K562 (cell line): ENCODE results near the gene ST6GALNAC3.
"Not testable (repeated sequence)": the region's sequence is repeated elsewhere in the genome, so short reads cannot be mapped to it uniquely, and the experiment has no call there.

Experiments
- CBX3 ChIP-seq, 2 experiments: IDR thresholded peaks; 1 replicate in 1 of 2; 2 replicates in 1 of 2; pipeline ENCODE4 v1.6.1; 2012; ENCODE audit warnings: inconsistent platforms in 2 of 2, low read length in 2 of 2, borderline replicate concordance in 1 of 2, control low read depth in 1 of 2
- CEBPB ChIP-seq: fragments of 450-650 bp; IDR thresholded peaks from 2 replicates; pipeline ENCODE4 v1.6.1; 2016; ENCODE audit warnings: missing genetic modification characterization, missing compliant biosample characterization
- CTCF ChIP-seq, 3 experiments: IDR thresholded peaks in 2 of 3; conservative IDR thresholded peaks in 1 of 3; 2 replicates each; pipeline ENCODE4 v1.5.1; 2011 to 2012; ENCODE audit warnings: low read length in 3 of 3, mild to moderate bottlenecking in 3 of 3, control low read depth in 2 of 3, improper control_type of control experiment in 1 of 3, inconsistent platforms in 1 of 3, low read depth in 1 of 3, mixed read lengths in 1 of 3, moderate library complexity in 1 of 3; ENCODE audit not compliant: insufficient read depth in 2 of 3
- ETV5 ChIP-seq: sonication (generic); formaldehyde crosslinking; IDR thresholded peaks from 2 replicates; pipeline ENCODE4 v1.4.0; 2020; ENCODE audit warnings: low read depth, mild to moderate bottlenecking, missing genetic modification reagents
- EZH2 ChIP-seq: IDR thresholded peaks from 2 replicates; pipeline ENCODE4 v1.6.1; 2012; ENCODE audit warnings: low read depth, mild to moderate bottlenecking, inconsistent platforms, low read length, borderline replicate concordance
- MNT ChIP-seq, 2 experiments: fragments of 450-650 bp; conservative IDR thresholded peaks; 2 replicates each; pipeline ENCODE4 v1.6.1; 2017; ENCODE audit warnings: mild to moderate bottlenecking in 2 of 2, moderate library complexity in 2 of 2
- POLR2A ChIP-seq: fragments of 450-650 bp; conservative IDR thresholded peaks from 2 replicates; pipeline ENCODE4 v1.6.1; 2016
- SIN3A ChIP-seq, 2 experiments: fragments of 150-350 bp in 1 of 2; IDR thresholded peaks; 2 replicates each; pipeline ENCODE4 v1.6.1; 2011 to 2016; ENCODE audit warnings: borderline replicate concordance in 2 of 2, low read depth in 2 of 2, low read length in 2 of 2, mild to moderate bottlenecking in 2 of 2, moderate library complexity in 2 of 2; ENCODE audit not compliant: control insufficient read depth in 1 of 2
- SP2 ChIP-seq: IDR thresholded peaks from 2 replicates; pipeline ENCODE4 v1.6.1; 2011; ENCODE audit warnings: mild to moderate bottlenecking, low read depth, low read length, moderate library complexity; ENCODE audit not compliant: poor library complexity, severe bottlenecking; ENCODE audit errors: extremely low read depth
- YBX1 ChIP-seq: fragments of 450-650 bp; IDR thresholded peaks from 2 replicates; pipeline ENCODE4 v1.7.1; 2016; ENCODE audit warnings: mild to moderate bottlenecking

- not testable (repeated sequence) for TF ChIP-seq ETV5 (CRISPR knock-in tag); CTCF (IDR thresholded peaks at IDR 0.05 in 2 of 3, conservative IDR thresholded peaks at IDR 0.05 in 1 of 3; ENCODE audit: insufficient read depth in 2 of 3, low read depth in 1 of 3, low read length in 3 of 3); CEBPB; MNT (conservative IDR thresholded peaks at IDR 0.05); SIN3A (IDR thresholded peaks at IDR 0.05; ENCODE audit: borderline replicate concordance in 2 of 2, control insufficient read depth in 1 of 2, low read depth in 2 of 2, low read length in 2 of 2); YBX1; EZH2; POLR2A; CBX3 (IDR thresholded peaks at IDR 0.05; ENCODE audit: borderline replicate concordance in 1 of 2, low read length in 2 of 2); SP2
Observed at GRCh38 chr1:76097064-76097463, 22.5 kb downstream of the ST6GALNAC3 start.
